NOMO-1 (cell line): ENCODE results near the gene MKLN1.
"Not testable (repeated sequence)": the region's sequence is repeated elsewhere in the genome, so short reads cannot be mapped to it uniquely, and the experiment has no call there.

Experiments
- DNase-seq, 2 experiments: peaks; one replicate each; lab custom pipeline; 2025; ENCODE audit not compliant: unreplicated experiment in 2 of 2; lab: John Stamatoyannopoulos, UW

MKLN1 gene

DNA sequence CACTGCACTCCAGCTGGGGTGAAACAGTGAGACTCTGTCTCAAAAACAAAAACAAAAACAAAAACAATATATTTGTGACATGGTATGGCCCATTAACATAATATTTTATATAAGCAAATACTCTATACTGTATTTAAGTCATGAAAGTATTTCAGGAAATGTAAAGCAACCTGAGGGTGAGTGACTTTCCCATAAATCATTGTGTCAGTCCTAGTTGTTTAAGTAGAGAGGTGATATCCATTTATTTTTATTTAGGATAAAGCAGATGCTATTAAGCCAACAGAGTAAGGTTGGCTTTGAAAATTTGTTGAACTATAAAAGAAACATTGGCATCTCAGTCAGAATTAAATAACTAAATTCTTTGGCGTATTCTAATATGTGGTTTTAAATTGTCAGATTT lies 60.5 kb downstream of the MKLN1 start:
- no peak for DNase-seq

DNA sequence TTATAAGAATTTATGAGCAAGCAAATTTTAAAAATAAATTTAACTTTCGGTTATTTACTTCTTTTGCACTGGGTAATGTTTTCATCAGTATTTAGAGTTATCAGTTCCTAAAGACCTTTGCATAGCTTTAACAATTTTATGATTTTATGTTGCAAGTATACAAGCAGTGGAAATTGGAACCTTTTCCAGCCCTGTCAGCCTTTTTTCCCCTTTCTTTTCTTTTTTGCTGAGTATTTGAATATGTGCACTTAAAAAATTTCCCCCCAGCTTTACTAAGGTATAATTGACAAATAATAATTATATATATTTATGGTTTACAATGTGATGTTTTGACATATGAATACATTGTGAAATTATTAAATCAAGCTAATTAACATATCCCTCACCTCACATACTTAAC lies 62.6 kb downstream of the MKLN1 start:
- no peak for DNase-seq

GRCh38 chr7:131391145-131391544 lies 63.5 kb downstream of the MKLN1 start:
- DNase-seq, result no peak

DNA sequence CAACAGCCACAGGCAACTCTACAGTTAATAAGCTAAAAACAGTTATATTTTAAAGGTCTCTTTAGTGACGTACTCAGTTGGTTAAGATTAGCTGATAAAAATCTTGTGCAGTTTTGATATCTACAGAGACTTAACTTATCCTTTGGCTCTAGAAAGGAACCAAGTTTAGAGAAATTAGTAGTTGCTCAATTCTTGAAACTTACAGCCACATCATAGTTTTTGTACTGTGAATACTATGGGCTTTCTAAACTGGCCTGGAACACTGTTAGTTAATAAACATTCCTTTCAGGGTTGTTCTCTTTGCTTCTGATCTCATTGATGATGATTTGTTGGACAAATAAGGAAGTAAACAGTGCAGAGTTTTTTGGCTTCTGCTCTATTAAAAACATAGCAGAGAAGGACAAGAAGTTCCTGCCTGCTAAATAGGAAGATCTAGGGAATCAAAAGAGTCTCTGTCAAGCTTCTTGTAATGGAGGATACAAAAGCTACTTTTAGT lies 73.1 kb downstream of the MKLN1 start:
- no peak for DNase-seq

- no peak for DNase-seq
Measured at GRCh38 chr7:131401194-131401593, 73.5 kb downstream of the MKLN1 start.

DNA sequence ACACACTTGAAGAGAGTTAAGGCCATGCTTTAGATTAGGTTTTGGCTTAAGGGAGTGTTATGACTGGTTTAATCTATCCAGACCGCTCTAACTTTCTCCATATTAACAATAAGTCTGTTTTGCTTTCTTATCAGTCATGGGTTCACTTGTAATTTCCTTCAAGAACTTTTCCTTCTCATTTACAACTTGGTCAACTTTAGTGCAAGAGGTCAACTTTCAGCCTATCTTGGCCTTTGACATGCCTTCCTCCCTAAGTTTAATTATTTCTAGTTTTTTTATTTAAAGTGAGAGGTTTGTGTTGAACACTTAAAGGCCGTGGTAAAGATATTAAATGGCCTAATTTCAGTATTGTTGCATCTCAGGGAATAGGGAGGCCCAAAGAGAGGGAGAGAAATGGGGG lies 75.6 kb downstream of the MKLN1 start:
- no peak for DNase-seq

GRCh38 chr7:131404226-131404911 lies 76.7 kb downstream of the MKLN1 start:
- DNase-seq, result no peak

DNA sequence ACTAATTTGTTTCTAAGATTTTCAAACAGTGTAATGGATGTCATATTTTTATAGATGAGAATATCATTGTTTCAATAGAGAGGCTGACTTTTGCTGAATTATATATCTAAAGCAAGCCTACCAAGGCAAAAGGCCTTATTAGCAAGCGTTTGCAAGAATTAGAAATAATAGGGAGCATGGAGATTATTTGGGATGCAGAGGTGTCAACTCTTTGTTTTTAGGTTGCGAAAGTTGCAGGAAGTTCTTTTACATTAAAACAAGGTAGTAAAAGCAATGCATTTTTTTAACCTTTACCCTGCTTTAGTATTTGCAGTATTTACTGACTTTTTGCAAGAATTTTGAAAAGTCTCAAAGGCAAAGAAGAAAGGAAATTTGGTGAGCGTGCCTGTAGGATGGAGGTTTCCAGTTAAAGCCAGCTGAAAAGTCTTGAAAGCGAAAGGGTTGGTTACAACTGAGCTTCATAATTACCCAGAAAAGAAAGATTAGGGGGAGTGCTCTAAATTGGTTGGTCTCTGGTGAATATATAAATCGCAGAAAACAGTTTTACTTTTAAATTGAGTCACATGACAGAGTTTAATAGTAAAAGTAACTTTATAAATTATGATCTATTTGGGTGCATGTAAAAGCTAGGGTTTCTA lies 81.6 kb downstream of the MKLN1 start:
- no peak for DNase-seq

GRCh38 chr7:131412031-131412430 lies 84.4 kb downstream of the MKLN1 start:
- no peak for DNase-seq

DNA sequence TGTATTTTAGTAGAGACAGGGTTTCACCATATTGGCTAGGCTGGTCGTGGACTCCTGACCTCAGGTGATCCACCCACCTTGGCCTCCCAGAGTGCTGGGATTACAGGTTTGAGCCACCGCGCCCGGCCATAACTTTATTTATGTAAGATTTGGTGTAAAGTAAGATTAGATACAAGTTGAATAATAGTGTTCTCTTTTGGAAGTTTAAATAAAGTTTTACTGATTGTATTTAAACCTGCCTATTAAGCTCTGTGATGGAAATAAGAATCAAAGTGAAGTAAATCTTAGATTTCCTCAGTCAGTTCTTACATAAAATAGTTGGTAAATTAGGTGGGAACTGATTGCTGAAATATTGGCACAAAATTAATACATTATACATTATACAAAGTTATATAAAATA lies 86.0 kb downstream of the MKLN1 start:
- no peak for DNase-seq

- peak in 1 of 2 experiments; percentile 0 for DNase-seq
Measured at GRCh38 chr7:131424219-131424822, 96.6 kb downstream of the MKLN1 start.

GRCh38 chr7:131425992-131426391 lies 98.3 kb downstream of the MKLN1 start:
- DNase-seq, result no peak

GRCh38 chr7:131430826-131431225 lies 103.2 kb downstream of the MKLN1 start:
- not testable (repeated sequence) for DNase-seq

- no peak for DNase-seq
Measured at GRCh38 chr7:131431289-131431688, 103.6 kb downstream of the MKLN1 start.

DNA sequence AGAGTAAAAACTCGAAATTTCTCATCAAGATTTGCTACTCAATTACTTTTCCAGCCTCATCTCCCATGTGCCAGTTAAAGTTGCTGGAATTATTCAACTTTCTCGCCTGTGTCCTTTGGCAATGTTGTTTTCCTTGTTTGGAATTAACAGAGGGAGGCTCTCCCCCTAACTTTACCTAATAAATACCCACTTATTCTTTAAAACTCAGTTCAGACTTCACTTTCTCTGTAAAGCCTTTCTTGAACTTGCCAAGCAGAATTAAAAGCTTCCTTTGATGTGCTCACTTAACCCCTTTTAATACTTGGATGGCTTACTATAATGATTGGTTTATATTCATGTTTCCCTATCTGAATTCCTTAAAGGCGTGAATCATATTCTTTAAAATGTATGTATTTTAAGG lies 104.1 kb downstream of the MKLN1 start:
- no peak for DNase-seq

GRCh38 chr7:131436384-131436783 lies 108.7 kb downstream of the MKLN1 start:
- no peak for DNase-seq

GRCh38 chr7:131438969-131439368 lies 111.3 kb downstream of the MKLN1 start:
- no peak for DNase-seq

GRCh38 chr7:131443496-131443895 lies 115.8 kb downstream of the MKLN1 start:
- no peak for DNase-seq

DNA sequence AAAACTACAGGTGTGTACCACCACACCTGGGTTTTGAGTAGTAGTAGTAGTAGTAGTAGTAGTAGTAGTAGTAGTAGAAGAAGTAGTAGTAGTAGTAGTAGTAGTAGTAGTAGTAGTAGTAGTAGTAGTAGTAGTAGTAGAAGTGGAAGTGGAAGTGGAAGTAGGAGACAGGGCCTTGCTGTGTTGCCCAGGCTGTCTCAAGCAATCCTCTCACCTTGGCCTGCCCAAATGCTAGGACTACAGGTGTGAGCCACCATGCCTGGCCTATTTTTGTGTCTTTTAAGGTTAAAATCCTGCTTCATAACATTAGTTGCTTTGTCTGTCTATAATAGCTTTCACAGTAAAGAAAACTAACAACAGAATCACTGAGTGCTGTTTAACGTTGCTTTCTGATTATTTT lies 117.0 kb downstream of the MKLN1 start:
- no peak for DNase-seq

DNA sequence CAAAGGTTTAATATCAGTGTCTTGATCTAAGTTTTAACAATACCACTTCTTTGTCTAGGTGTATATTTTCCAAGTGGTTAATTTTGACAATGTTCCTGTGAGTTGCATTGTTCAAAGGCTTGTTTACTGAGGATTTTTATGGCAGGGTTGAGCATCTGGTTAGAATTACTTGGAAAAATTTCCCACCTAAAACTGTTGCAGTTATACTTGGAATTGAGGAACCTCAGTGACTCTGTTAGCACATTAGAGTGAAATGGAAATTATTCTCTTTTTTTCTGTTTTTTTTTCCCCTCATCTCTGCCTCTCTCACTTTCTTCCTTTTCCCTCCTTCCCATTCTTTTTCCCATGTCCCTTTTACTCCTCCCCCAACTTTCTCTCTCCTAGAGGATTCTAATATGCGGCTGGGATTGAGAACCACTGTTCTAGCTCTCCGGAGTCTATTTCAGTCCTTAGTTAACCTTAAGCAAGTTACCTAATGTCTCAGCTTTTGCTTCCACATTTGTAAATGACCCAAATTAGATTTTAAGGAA lies 121.8 kb downstream of the MKLN1 start:
- no peak for DNase-seq

GRCh38 chr7:131454498-131454897 lies 126.8 kb downstream of the MKLN1 start:
- no peak for DNase-seq

DNA sequence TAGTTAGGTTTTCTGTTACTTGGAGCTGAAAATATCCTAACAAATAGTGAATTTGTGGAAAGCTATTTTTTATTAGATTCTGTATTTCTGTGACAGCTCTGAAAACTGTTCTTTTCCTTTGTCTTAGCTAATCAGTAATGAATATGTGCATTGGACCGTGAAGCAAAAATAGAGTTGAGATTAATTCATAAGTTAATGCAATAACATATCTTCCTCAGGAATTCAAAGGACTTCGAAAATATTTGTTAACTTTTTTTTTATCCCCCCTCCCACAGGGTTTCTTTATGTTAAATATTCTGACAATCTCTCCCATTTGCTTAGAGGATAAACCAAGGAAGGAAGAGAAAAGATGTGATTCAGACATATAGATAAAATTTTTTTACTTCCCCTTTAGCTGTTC lies 127.3 kb downstream of the MKLN1 start:
- no peak for DNase-seq
